Effector memory CD4-positive, alpha-beta T cell (primary cell): Measurements from ENCODE around the gene IDUA.

ENCODE experiments used
- DNase-seq, 3 donors: peaks; one replicate each; pipeline ENCODE4 v3.0.0-alpha.2; 2020
- H3K27ac ChIP-seq: 2 replicates; pipeline ENCODE4 v1.7.0; 2013; ENCODE audit warnings: mild to moderate bottlenecking, low read length, moderate library complexity; ENCODE audit not compliant: insufficient read depth, poor library complexity, severe bottlenecking
- H3K27me3 ChIP-seq: replicated peaks from 2 replicates; pipeline ENCODE4 v1.7.0; 2013; ENCODE audit warnings: mild to moderate bottlenecking, low read length; ENCODE audit not compliant: insufficient read depth, control insufficient read depth, poor library complexity, severe bottlenecking
- H3K36me3 ChIP-seq: 2 replicates; pipeline ENCODE4 v1.7.0; 2013; ENCODE audit warnings: mild to moderate bottlenecking, low read length, moderate library complexity; ENCODE audit not compliant: control insufficient read depth, insufficient read depth
- H3K4me1 ChIP-seq: 2 replicates; pipeline ENCODE4 v1.7.0; 2013; ENCODE audit warnings: low read length, mild to moderate bottlenecking; ENCODE audit not compliant: control insufficient read depth, insufficient read depth, poor library complexity, severe bottlenecking
- H3K4me3 ChIP-seq: 2 replicates; pipeline ENCODE4 v1.7.0; 2013; ENCODE audit warnings: low read length, low read depth, mild to moderate bottlenecking; ENCODE audit not compliant: insufficient read depth, poor library complexity, severe bottlenecking
- H3K9me3 ChIP-seq: 2 replicates; pipeline ENCODE4 v1.7.0; 2013; ENCODE audit warnings: mild to moderate bottlenecking, low read length, moderate library complexity; ENCODE audit not compliant: control insufficient read depth

Gene IDUA

DNA sequence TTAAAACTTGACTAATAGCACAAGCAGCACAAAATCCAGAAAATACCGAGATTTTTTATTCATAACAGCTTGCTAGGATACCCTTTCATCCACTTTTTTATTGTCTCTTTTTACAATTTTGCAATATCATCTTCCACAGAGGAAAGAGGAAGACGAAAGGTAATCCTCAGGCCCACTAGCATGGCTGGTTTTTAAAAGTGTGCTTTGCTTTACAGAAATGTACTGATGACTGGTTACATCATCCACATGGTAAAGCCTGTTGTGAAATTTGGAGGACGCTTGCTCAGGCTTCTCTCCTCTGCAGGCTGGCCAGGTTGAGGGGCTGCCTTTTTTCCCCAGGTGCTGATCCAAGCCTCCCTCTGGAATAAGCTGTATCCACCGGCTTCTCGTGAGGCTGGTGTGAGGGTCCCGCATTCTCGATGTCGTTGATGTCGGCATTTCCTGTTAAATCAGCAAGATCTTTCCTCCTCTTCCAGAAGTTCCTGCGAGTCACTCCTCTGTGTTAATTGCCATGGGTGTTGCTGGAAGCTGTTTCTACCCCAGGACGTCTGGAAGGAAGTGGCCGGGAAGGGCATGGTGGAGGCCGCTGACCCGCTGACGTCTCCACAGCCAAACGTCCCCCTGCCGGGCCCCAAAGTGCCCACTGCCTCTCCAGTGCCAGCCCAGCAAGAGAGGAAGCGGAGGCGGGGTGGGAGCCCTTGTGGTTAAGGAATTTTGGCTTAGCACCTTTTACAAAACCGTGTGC, 7.7 kb upstream of the IDUA start:
- no peaks in the 10 kb centered on the region for H3K36me3 ChIP-seq
- no peaks in the 10 kb centered on the region for H3K9me3 ChIP-seq
- DNase-seq, result no peak
- no peak overlapping the region for H3K27ac ChIP-seq
- H3K4me3 ChIP-seq, result no peak overlapping the region
- no peaks in the 10 kb centered on the region for H3K27me3 ChIP-seq
- H3K4me1 ChIP-seq, result no peaks in the 10 kb centered on the region

DNA sequence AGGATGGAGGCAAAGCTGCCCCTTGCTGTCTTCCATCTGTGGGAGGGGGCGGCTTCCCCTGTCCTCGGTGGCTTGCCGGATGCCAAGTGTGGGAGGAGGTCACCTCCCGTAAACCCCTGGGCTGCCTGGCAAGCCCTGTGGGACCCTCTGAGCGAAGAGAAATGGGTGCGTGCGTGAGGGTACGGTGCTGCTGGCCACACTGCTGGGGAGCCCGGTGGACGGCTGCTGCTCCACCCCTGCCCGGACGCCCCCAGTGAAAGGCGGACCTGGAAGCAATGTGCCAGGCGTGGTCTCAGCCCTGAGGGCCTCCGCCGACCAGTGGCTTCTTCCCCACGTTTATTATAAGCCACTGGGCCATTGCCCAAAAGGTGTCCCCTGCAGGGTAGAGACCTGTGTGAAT, 4.6 kb upstream of the IDUA start:
- H3K4me3 ChIP-seq, result no peak overlapping the region
- DNase-seq, result no peak
- H3K36me3 ChIP-seq, result no peaks in the 10 kb centered on the region

DNA sequence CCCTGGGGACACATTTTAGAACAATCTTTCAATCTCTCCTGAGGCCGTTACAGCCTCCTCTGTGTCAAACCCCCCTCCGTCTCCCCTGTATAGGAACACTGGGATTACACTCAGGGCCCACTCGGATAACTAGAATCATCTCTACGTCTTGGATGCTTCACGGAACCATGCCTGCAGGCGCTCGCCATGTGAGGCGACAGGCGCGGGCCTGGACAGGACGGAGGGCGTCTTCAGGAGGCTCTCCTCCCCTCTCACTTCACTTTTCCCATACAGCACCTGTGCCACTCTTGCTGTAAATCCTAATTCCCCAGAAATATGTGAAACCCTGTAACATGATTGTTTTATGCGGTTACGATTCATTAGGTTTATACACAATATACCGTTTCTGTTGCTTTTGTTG, 4.0 kb upstream of the IDUA start:
- no peak overlapping the region for H3K4me3 ChIP-seq
- H3K4me1 ChIP-seq, result peaks cover 14% of the 10 kb centered on the region
- DNase-seq, result no peak
- H3K9me3 ChIP-seq, result no peaks in the 10 kb centered on the region
- H3K27me3 ChIP-seq, result no peaks in the 10 kb centered on the region
- no peaks in the 10 kb centered on the region for H3K36me3 ChIP-seq
- H3K27ac ChIP-seq, result no peak overlapping the region

More for the DNA sequence above, 4.6 kb upstream of the IDUA start:
- Histone ChIP-seq H3K27ac (no peak overlapping the region), H3K9me3 (no peaks in the 10 kb centered on the region), H3K4me1 (peaks cover 9% of the 10 kb centered on the region), H3K27me3 (no peaks in the 10 kb centered on the region)

DNA sequence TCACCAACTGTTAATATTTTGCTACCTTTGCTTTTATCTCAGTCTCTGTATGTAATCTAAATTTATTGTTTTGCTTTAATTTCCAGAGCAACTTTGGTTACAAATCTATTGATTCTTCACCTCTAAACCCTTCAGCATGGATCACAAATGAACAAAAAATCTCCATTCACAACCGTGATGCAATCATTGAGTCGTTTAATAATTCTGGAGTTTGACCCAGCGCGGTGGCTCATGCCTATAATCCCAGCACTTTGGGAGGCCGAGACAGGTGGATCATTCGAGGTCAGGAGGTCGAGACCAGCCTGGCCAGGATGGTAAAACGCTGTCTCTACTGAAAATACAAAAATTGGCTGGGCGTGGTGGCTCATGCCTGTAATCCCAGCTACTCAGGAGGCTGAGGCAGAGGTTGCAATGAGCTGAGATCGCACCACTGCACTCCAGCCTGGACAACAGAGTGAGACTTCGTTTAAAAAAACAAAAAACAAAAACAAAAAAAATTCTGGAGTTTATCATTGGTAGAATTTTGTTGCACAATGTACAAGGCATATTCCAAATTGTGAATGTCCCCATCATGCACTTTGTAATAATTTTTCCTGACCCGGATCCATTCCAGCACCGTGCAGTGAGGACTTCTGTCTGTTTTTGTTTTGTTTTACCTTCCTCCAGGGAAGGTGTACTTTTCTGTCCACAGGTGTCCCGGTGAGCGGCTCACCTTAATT, 2.3 kb upstream of the IDUA start:
- no peak overlapping the region for H3K27ac ChIP-seq
- H3K4me3 ChIP-seq, result peak overlapping the region; percentile 55
- no peak for DNase-seq
- H3K36me3 ChIP-seq, result no peaks in the 10 kb centered on the region
- no peaks in the 10 kb centered on the region for H3K9me3 ChIP-seq
- H3K4me1 ChIP-seq, result peaks cover 15% of the 10 kb centered on the region
- no peaks in the 10 kb centered on the region for H3K27me3 ChIP-seq

DNA sequence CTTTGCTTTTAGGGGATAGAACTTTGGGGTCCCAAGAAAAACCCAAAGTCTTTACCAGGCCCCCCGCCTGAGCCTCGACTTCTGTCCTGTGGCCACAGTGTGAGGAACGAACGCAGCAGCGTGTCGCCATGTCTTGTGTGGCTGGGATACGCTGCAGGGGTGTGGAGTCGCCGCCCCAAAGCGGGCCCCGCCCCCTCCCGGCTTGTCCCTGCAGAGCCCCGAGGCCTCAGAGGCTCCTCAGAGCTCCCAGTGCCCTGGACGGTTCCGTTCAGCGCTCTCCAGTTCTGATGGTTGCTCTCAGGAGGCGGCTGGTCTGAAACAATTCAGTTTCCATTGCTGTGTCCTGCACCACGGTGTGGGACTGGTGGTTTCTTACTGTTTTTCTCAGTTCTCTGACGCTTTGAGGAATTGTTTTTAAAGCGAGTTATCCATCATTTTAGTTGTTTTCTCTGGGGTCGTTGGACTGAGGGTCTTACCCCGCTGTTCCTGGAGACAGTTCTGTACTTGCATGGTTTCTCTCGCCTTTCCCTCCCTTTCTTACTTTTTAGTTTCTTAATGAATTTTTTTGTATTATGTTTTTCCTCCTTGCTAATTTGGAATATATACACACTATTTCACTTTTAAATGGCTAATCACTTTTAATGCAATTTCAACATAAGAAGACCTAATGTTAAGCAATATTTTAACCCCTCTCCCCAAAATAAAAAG, 1.6 kb upstream of the IDUA start:
- Histone ChIP-seq H3K27me3 (no peaks in the 10 kb centered on the region), H3K27ac (no peak overlapping the region), H3K36me3 (peaks cover 7% of the 10 kb centered on the region), H3K4me1 (peaks cover 15% of the 10 kb centered on the region), H3K4me3 (peak overlapping the region; percentile 55), H3K9me3 (no peaks in the 10 kb centered on the region)
- DNase-seq, result peak; percentile 28 to 56 (median 49)

DNA sequence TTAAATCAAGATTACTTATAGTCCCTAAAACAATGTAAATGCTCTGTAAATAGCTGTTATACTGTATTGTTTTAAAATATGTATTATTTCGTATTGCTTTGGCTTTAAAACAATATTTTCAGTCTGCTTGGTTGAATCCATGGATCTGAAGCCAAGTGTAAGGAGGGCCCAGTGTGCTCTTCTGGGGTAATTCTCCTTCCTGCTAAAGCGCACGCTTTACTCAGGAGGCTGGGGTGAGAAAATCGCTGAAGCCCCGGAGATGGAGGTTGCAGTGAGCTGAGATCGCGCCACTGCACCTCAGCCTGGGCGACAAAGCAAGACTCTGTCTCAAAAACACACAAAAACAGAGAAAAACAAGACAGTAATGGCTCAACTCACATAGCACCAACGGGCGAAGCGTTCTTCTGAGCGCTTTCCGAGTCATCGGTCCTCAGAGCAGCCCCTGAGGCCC, 391 bp upstream of the IDUA start:
- peak overlapping the region; percentile 61 for H3K4me3 ChIP-seq
- peaks cover 15% of the 10 kb centered on the region for H3K4me1 ChIP-seq
- H3K9me3 ChIP-seq, result no peaks in the 10 kb centered on the region
- H3K27ac ChIP-seq, result peak overlapping the region; percentile 65
- peaks cover 12% of the 10 kb centered on the region for H3K36me3 ChIP-seq
- H3K27me3 ChIP-seq, result no peaks in the 10 kb centered on the region
- DNase-seq, result no peak

DNA sequence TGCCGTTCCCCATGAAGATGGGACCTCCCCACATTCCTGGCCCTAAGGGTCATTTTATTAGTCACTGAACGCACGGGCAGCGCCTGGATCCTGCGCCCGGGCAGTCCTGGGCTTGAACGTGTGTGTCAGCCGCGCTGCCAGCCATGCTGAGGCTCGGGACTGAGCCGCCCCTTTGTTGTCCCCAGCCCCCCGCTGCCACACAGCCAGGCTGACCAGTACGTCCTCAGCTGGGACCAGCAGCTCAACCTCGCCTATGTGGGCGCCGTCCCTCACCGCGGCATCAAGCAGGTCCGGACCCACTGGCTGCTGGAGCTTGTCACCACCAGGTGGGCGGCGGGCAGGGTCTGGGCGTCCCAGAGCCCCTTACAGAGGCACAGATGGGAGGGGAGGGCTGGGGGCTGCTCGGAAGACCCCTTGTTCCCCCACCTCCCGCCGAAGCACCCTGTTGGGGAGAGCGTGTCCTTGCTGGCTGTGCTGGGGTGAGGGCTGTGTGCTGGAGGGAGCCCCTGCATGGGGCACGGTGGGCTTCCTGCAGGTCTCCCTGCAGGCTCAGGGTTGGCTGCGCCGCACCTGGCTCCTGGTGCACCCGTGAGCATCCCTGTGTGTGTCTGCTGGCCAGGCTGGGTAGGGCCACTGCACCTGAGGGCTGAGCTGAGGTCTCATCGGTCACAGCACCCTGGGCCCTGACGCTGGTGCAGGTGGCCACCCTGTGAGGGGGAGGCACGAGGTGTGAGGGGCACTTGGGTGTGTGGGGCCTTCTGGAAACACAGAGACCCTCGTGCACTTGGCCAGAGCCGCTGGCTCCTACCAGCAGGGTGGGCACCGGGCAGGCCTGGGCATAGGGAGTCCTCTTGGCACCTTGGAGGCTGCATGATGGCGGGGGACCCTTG, 1.0 kb downstream of the IDUA start:
- Histone ChIP-seq H3K36me3 (peaks cover 12% of the 10 kb centered on the region), H3K27ac (no peak overlapping the region), H3K4me1 (peaks cover 15% of the 10 kb centered on the region), H3K4me3 (peak overlapping the region; percentile 61), H3K27me3 (no peaks in the 10 kb centered on the region), H3K9me3 (no peaks in the 10 kb centered on the region)
- DNase-seq, result no peak

DNA sequence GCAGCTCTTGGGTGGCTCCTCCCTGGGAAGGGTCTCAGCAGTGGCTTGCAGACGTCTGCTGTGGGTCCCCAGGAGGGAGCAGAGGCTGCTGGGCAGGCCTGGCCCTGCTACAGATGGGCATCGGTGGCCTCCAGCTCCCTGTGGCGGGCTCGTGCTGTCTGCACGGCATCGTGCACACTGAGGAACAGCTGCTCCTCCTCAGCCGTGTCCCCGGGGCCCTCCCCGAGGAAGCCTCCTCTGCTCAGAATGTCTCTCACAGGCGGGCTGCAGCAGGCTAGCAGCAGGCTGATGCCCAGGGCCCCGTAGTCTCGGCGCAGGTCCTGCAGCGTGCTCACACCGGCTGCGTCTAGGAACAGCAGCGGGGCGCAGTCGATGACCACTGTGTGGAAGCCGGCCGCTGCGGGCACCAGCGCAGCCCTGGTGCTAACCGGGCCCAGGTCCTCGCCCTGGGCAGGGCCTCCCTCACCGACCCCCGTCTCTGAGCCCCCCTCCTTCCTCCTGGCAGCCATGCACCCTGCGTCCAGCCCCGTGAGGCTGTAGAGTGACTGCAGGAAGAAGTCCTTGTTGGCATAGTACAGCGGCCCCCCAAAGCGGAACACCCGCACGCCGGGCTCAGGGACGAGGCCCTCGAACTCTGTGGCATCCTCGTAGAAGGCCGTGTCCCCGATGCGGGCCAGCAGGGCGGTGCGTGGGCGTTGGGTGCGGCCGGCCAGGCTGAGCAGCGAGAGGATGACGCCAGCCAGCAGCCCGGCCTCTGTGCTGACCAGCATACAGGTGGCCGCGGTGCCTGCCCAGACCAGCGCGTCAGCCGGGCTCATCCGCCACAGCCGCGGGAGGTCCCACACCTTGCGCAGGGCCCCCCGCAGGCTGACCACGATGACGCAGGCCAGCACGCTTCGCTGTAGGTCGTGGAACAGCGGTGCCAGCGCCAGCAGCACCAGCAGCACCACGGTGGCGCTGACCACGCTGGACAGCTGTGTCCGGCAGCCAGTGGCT, 2.2 kb downstream of the IDUA start:
- Histone ChIP-seq H3K36me3 (peaks cover 12% of the 10 kb centered on the region), H3K4me3 (no peak overlapping the region), H3K27me3 (no peaks in the 10 kb centered on the region), H3K4me1 (peaks cover 15% of the 10 kb centered on the region), H3K9me3 (no peaks in the 10 kb centered on the region), H3K27ac (no peak overlapping the region)
- DNase-seq, result no peak
